ENCODE data around the gene ESRRA.
A peak's percentile ranks its signal among the peaks of the same experiment; 100 is the strongest.
"Not testable (repeated sequence)": the region's sequence is repeated elsewhere in the genome, so short reads cannot be mapped to it uniquely, and the experiment has no call there.

ESRRA gene

GRCh38 chr11:64314146-64314804 lies 9.0 kb downstream of the ESRRA start:
- no peak for DNase-seq

GRCh38 chr11:64314805-64315561 lies 9.7 kb downstream of the ESRRA start:
- no peak for DNase-seq

GRCh38 chr11:64315667-64316526 lies 10.6 kb downstream of the ESRRA start:
- DNase-seq = not testable (repeated sequence)

GRCh38 chr11:64316672-64317324 lies 11.5 kb downstream of the ESRRA start:
- DNase-seq = no peak

- DNase-seq = peak; percentile 97
Observed at GRCh38 chr11:64317325-64317960, 12.1 kb downstream of the ESRRA start, which contains the start of gene TRMT112. TRMT112 (minus strand) TSS chr11:64317559; CDS start chr11:64317526, 33 bp downstream.

GRCh38 chr11:64317961-64318765 lies 12.8 kb downstream of the ESRRA start, which contains the start of gene PRDX5:
PRDX5 (plus strand) TSS chr11:64318121; CDS start chr11:64318216, 95 bp downstream.
- peak; percentile 99 for DNase-seq

- peak; percentile 29 for DNase-seq
Observed at GRCh38 chr11:64318766-64319761, 13.7 kb downstream of the ESRRA start.

GRCh38 chr11:64320556-64320955 lies 15.2 kb downstream of the ESRRA start:
- no peak for DNase-seq

- no peak for DNase-seq
Observed at GRCh38 chr11:64321026-64321425, 15.7 kb downstream of the ESRRA start.

GRCh38 chr11:64321533-64321932 lies 16.2 kb downstream of the ESRRA start:
- no peak for DNase-seq

- no peak for DNase-seq
Observed at GRCh38 chr11:64322925-64323260, 17.6 kb downstream of the ESRRA start.

GRCh38 chr11:64323373-64323772 lies 18.0 kb downstream of the ESRRA start:
- DNase-seq = no peak

- not testable (repeated sequence) for DNase-seq
Observed at GRCh38 chr11:64323984-64324383, 18.7 kb downstream of the ESRRA start.

GRCh38 chr11:64324692-64325469 lies 19.6 kb downstream of the ESRRA start:
- no peak for DNase-seq

- no peak for DNase-seq
Observed at GRCh38 chr11:64327375-64327774, 22.1 kb downstream of the ESRRA start.

- no peak for DNase-seq
Observed at GRCh38 chr11:64327993-64328392, 22.7 kb downstream of the ESRRA start.

- DNase-seq = no peak
Observed at GRCh38 chr11:64330888-64331287, 25.6 kb downstream of the ESRRA start.

- DNase-seq = peak; percentile 95
Observed at GRCh38 chr11:64331569-64332371, 26.4 kb downstream of the ESRRA start.
